IMR-90 (cell line): ENCODE measurements around the gene CFAP61. TPM values are rescaled to one million over a fixed set of nuclear protein-coding genes. Genes with fewer than 3 reads are reported as not detected.
A peak's percentile ranks its signal among the peaks of the same experiment; 100 is the strongest.

ENCODE experiments used
- ATAC-seq: fragments of 200-7000 bp; cut with Tn5 transposase; 2 replicates; pipeline ENCODE4 v1.9.1; 2020; ENCODE audit warnings: low read depth, mild to moderate bottlenecking, moderate library complexity
- BruUV-seq: library from RNA; stranded (reverse); fragments of 400-500 nt; replicated peaks from 2 replicates; lab custom pipeline; 2021; lab: Mats Ljungman, UMichigan
- CTCF ChIA-PET: fragments of 300-600 bp; formaldehyde crosslinking; extraction: SDS; loops from one replicate; lab custom pipeline; 2021; ENCODE audit warnings: antibody characterized with exemption; lab: Yijun Ruan, JAX
- POLR2A ChIA-PET: fragments of 300-600 bp; sonication (Branson Sonifier 250); formaldehyde crosslinking; loops from one replicate; lab custom pipeline; 2022; ENCODE audit warnings: antibody characterized with exemption; ENCODE audit not compliant: unreplicated experiment; lab: Charles Lee
- DNase-seq: peaks from one replicate; pipeline ENCODE4 v3.0.0; 2013
- H2AFZ ChIP-seq: replicated peaks from 2 replicates; pipeline ENCODE3; 2013; ENCODE audit warnings: low read length, mild to moderate bottlenecking; ENCODE audit not compliant: poor library complexity
- H2AK5ac ChIP-seq: 2 replicates; pipeline ENCODE4 v1.6.1; 2013; ENCODE audit warnings: low read depth, low read length, inconsistent platforms
- H2AK9ac ChIP-seq: replicated peaks from 2 replicates; pipeline ENCODE3; 2013; ENCODE audit warnings: mild to moderate bottlenecking, low read depth, low read length, moderate library complexity; ENCODE audit not compliant: poor library complexity
- H2BK120ac ChIP-seq: 2 replicates; pipeline ENCODE4 v1.6.1; 2013; ENCODE audit warnings: low read depth, low read length, inconsistent platforms
- H2BK15ac ChIP-seq: 3 replicates; pipeline ENCODE4 v1.6.1; 2013; ENCODE audit warnings: low read depth, low read length, inconsistent platforms
- H2BK20ac ChIP-seq: 2 replicates; pipeline ENCODE4 v1.6.1; 2013; ENCODE audit warnings: low read depth, mild to moderate bottlenecking, inconsistent platforms, low read length, moderate library complexity
- H2BK5ac ChIP-seq: 2 replicates; pipeline ENCODE4 v1.6.1; 2013; ENCODE audit warnings: mild to moderate bottlenecking, low read depth, low read length, inconsistent platforms; ENCODE audit not compliant: poor library complexity, severe bottlenecking
- H3K14ac ChIP-seq: replicated peaks from 2 replicates; pipeline ENCODE4 v1.6.1; 2013; ENCODE audit warnings: low read depth, low read length, inconsistent platforms
- H3K18ac ChIP-seq: 2 replicates; pipeline ENCODE4 v1.6.1; 2013; ENCODE audit warnings: low read depth, low read length, control low read depth
- H3K23ac ChIP-seq: 2 replicates; pipeline ENCODE4 v1.6.1; 2013; ENCODE audit warnings: low read depth, low read length, inconsistent platforms
- H3K27ac ChIP-seq: 2 replicates; pipeline ENCODE4 v1.5.1; 2013; ENCODE audit warnings: mild to moderate bottlenecking, control low read depth, low read length; ENCODE audit not compliant: insufficient read depth
- H3K27me3 ChIP-seq: 2 replicates; pipeline ENCODE4 v1.6.1; 2013; ENCODE audit warnings: low read length; ENCODE audit not compliant: control insufficient read depth, insufficient read depth
- H3K36me3 ChIP-seq: 2 replicates; pipeline ENCODE4 v1.6.1; 2013; ENCODE audit warnings: low read length, mixed read lengths; ENCODE audit not compliant: control insufficient read depth, insufficient read depth
- H3K4ac ChIP-seq: 2 replicates; pipeline ENCODE4 v1.6.1; 2013; ENCODE audit warnings: low read depth, low read length, inconsistent platforms
- H3K4me1 ChIP-seq: 2 replicates; pipeline ENCODE4 v1.6.1; 2013; ENCODE audit warnings: low read length, mixed read lengths; ENCODE audit not compliant: control insufficient read depth, insufficient read depth
- H3K4me2 ChIP-seq: 2 replicates; pipeline ENCODE4 v1.6.1; 2013; ENCODE audit warnings: low read depth, mild to moderate bottlenecking, control low read depth, low read length, moderate library complexity
- H3K4me3 ChIP-seq: 2 replicates; pipeline ENCODE4 v1.5.1; 2013; ENCODE audit warnings: low read depth, mild to moderate bottlenecking, control low read depth, low read length, moderate library complexity; ENCODE audit not compliant: insufficient read depth
- H3K56ac ChIP-seq: 2 replicates; pipeline ENCODE4 v1.6.1; 2013; ENCODE audit warnings: low read length, inconsistent platforms; ENCODE audit not compliant: insufficient read depth; ENCODE audit errors: extremely low read depth
- H3K79me1 ChIP-seq, 2 experiments: 2 replicates each; pipeline ENCODE4 v1.6.1; 2013; ENCODE audit warnings: low read length in 2 of 2, inconsistent platforms in 1 of 2, low read depth in 1 of 2
- H3K9ac ChIP-seq: 2 replicates; pipeline ENCODE4 v1.6.1; 2013; ENCODE audit warnings: low read depth, low read length, control low read depth
- H3K9me1 ChIP-seq: 2 replicates; pipeline ENCODE4 v1.6.1; 2013; ENCODE audit warnings: low read length, inconsistent platforms; ENCODE audit not compliant: insufficient read depth
- H3K9me3 ChIP-seq: 2 replicates; pipeline ENCODE4 v1.6.1; 2013; ENCODE audit warnings: low read length; ENCODE audit not compliant: control insufficient read depth, insufficient read depth
- H4K20me1 ChIP-seq: 2 replicates; pipeline ENCODE4 v1.6.1; 2013; ENCODE audit warnings: low read length, inconsistent platforms; ENCODE audit not compliant: insufficient read depth
- H4K5ac ChIP-seq: 2 replicates; pipeline ENCODE4 v1.6.1; 2013; ENCODE audit warnings: mild to moderate bottlenecking, low read depth, low read length, control low read depth
- H4K8ac ChIP-seq, 2 experiments: 2 replicates each; pipeline ENCODE4 v1.6.1; 2013; ENCODE audit warnings: low read depth in 2 of 2, low read length in 2 of 2, control low read depth in 1 of 2, inconsistent platforms in 1 of 2
- H4K91ac ChIP-seq: 2 replicates; pipeline ENCODE4 v1.6.1; 2013; ENCODE audit warnings: low read depth, low read length, inconsistent platforms; ENCODE audit not compliant: insufficient read depth
- FOS ChIP-seq: fragments of 150-350 bp; IDR thresholded peaks from 2 replicates; pipeline ENCODE4 v1.6.1; 2016; ENCODE audit warnings: low read depth, low read length
- MAFK ChIP-seq: IDR thresholded peaks from 2 replicates; pipeline ENCODE4 v1.6.1; 2012; ENCODE audit warnings: low read depth, low read length, improper control_type of control experiment
- RAD21 ChIP-seq: IDR thresholded peaks from 2 replicates; pipeline ENCODE4 v1.6.1; 2012; ENCODE audit warnings: low read length, improper control_type of control experiment
- RFX5 ChIP-seq: IDR thresholded peaks from 2 replicates; pipeline ENCODE4 v1.8.0; 2012; ENCODE audit warnings: low read depth, mild to moderate bottlenecking, low read length, moderate library complexity
- WGBS, 2 experiments: methylation state at CpG; one replicate each; pipeline versions ENCODE4 v1.1.5 to v1.1.7; 2013; ENCODE audit warnings: missing lambda C conversion rate in 2 of 2; ENCODE audit not compliant: insufficient read length in 1 of 2; ENCODE audit errors: extremely low coverage in 2 of 2; 5-methylcytosine and 5-hydroxymethylcytosine counted together
- dilution Hi-C: fragments of 300-500 bp; cut with HindIII; formaldehyde crosslinking; loops from one replicate; pipeline ENCODE4 v1.14.3; 2018; ENCODE audit warnings: low sequenced_read_pairs; ENCODE audit not compliant: unreplicated experiment
- in situ Hi-C: fragments of 300-500 bp; cut with MboI; formaldehyde crosslinking; loops from 3 replicates; pipeline ENCODE4 v1.14.3; 2019; ENCODE audit warnings: low sequenced_read_pairs, inconsistent platforms, mixed read lengths
- intact Hi-C: fragments of 100-400 bp; cut with micrococcal nuclease; formaldehyde crosslinking; loops from 2 replicates; pipeline ENCODE4 v1.10.0; 2022
- polyA plus RNA-seq, 3 experiments: library from polyadenylated mRNA; depleted of rRNA; stranded (reverse); fragments of >200 nt; gene quantifications; 2 replicates each; pipeline ENCODE4 v1.2.3, GENCODE V29; 2012; ENCODE audit warnings: low replicate concordance in 1 of 3
- total RNA-seq: library from RNA; depleted of rRNA; stranded (reverse); fragments of >200 nt; gene quantifications from 2 replicates; pipeline ENCODE4 v1.2.3, GENCODE V29; 2012

CFAP61 gene
- total and polyA plus RNA-seq, 2 of the 4 experiments (the other 2 are of a cell fraction), result 0.07 TPM; not detected in 1

DNA sequence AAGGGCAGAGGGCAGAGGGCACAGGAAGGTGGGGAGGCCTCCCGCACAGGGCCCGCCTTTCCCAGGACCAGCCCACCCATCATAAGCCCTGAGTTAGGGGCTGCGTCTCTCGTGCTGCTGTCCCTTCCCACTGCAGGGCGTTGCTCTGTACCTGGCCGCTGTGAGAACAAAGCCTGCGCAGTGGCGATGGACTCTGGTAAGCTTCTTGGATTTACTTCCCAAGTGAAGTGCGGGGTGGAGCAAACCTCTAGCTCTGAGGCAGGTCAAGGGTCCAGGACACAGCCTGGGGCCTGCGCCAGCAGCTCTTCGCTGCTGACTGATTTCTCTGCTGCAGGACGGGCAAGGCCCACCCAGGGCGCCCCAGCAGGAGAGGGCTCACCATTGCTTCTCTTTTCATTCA, 339.4 kb downstream of the CFAP61 start:
- Histone ChIP-seq H3K4me2 (no peak overlapping the region), H2BK5ac (no peak overlapping the region), H3K79me1 (no peaks in the 10 kb centered on the region), H2AK5ac (no peak overlapping the region), H3K23ac (no peak overlapping the region), H3K9me1 (peaks cover 3% of the 10 kb centered on the region; the same call in 1 of the 2 replicates), H3K4ac (no peak overlapping the region), H3K56ac (no peak overlapping the region), H4K5ac (no peak overlapping the region), H3K18ac (no peak overlapping the region), H4K91ac (peak overlapping the region; percentile 19; the same call in 1 of the 2 replicates), H4K20me1 (no peaks in the 10 kb centered on the region), H2BK20ac (no peak overlapping the region), H2BK120ac (0 out of 2 replicates have a peak overlapping the region, but pooled peaks have one; percentile 18), H3K27me3 (0 out of 2 replicates have a peak, but pooled peaks cover 2% of the 10 kb centered on the region), H3K9me3 (no peaks in the 10 kb centered on the region), H2AK9ac (peak overlapping the region; percentile 33), H3K4me1 (peaks cover 17% of the 10 kb centered on the region), H2BK15ac (no peak overlapping the region), H4K8ac (no peak overlapping the region), H3K36me3 (no peaks in the 10 kb centered on the region), H3K27ac (no peak overlapping the region), H3K14ac (no peak overlapping the region), H3K9ac (no peak overlapping the region), H2AFZ (no peak overlapping the region), H3K4me3 (no peak overlapping the region)
- ChIA-PET POLR2A (no interaction called here), CTCF (interaction anchor here (1.0 kb wide), 1 partner anchor 15 kb away, joined by 3 read pairs; no protein-coding TSS in a partner anchor)
- dilution Hi-C loops, result no loop called here
- no CpG with 5 or more reads among the region's 13 CpGs for WGBS, 2 experiments
- TF ChIP-seq RFX5 (no peak), RAD21 (no peak), FOS (no peak), MAFK (no peak)
- ATAC-seq (no peak), DNase-seq (no peak)
- in situ Hi-C loops, result no loop called here
- no TSS peak for BruUV-seq
- intact Hi-C loops, result no loop called here
